H9 (cell line): ENCODE data around the gene UNC80. TPM values are rescaled to one million over a fixed set of nuclear protein-coding genes. Genes with fewer than 3 reads are reported as not detected.

ENCODE experiments used
- DNase-seq: peaks from one replicate; pipeline ENCODE4 v3.0.0-alpha.2; 2017
- H2AFZ ChIP-seq: one replicate; pipeline ENCODE4 v1.6.1; 2013; ENCODE audit warnings: mild to moderate bottlenecking, low read length, control low read depth, moderate library complexity
- H2AK5ac ChIP-seq: 2 replicates; pipeline ENCODE4 v1.6.1; 2013; ENCODE audit warnings: low read length, control low read depth, mixed read lengths; ENCODE audit not compliant: insufficient read length
- H2BK120ac ChIP-seq: one replicate; pipeline ENCODE4 v1.6.1; 2013; ENCODE audit warnings: low read depth, mild to moderate bottlenecking, low read length, control low read depth, inconsistent platforms; ENCODE audit not compliant: poor library complexity, severe bottlenecking
- H2BK12ac ChIP-seq: 2 replicates; pipeline ENCODE4 v1.6.1; 2013; ENCODE audit warnings: low read length, control low read depth, mixed read lengths, low read depth; ENCODE audit not compliant: insufficient read length
- H2BK15ac ChIP-seq: 2 replicates; pipeline ENCODE4 v1.6.1; 2013; ENCODE audit warnings: low read depth, low read length, control low read depth
- H2BK20ac ChIP-seq: one replicate; pipeline ENCODE4 v1.6.1; 2013; ENCODE audit warnings: low read depth, mild to moderate bottlenecking, low read length, control low read depth, inconsistent platforms; ENCODE audit not compliant: poor library complexity, severe bottlenecking
- H2BK5ac ChIP-seq: 2 replicates; pipeline ENCODE4 v1.6.1; 2013; ENCODE audit warnings: low read length, control low read depth, mixed read lengths; ENCODE audit not compliant: insufficient read length
- H3K14ac ChIP-seq: 2 replicates; pipeline ENCODE4 v1.6.1; 2013; ENCODE audit warnings: low read length, control low read depth; ENCODE audit not compliant: insufficient read depth
- H3K18ac ChIP-seq: 2 replicates; pipeline ENCODE4 v1.6.1; 2013; ENCODE audit warnings: low read depth, mild to moderate bottlenecking, mixed read lengths, low read length, control low read depth; ENCODE audit not compliant: insufficient read length
- H3K23ac ChIP-seq: 2 replicates; pipeline ENCODE4 v1.6.1; 2013; ENCODE audit warnings: low read length, control low read depth, mixed read lengths, low read depth; ENCODE audit not compliant: insufficient read length
- H3K23me2 ChIP-seq: 2 replicates; pipeline ENCODE4 v1.6.1; 2013; ENCODE audit warnings: low read depth, mild to moderate bottlenecking, mixed read lengths, low read length, control low read depth; ENCODE audit not compliant: insufficient read length, poor library complexity, severe bottlenecking
- H3K27ac ChIP-seq: 2 replicates; pipeline ENCODE4 v1.5.1; 2013; ENCODE audit warnings: low read length, control low read depth, mixed read lengths, low read depth; ENCODE audit not compliant: insufficient read length
- H3K27me3 ChIP-seq: 2 replicates; pipeline ENCODE4 v1.6.1; 2013; ENCODE audit warnings: low read length, control low read depth, inconsistent platforms; ENCODE audit not compliant: insufficient read depth
- H3K4ac ChIP-seq: 2 replicates; pipeline ENCODE4 v1.6.1; 2013; ENCODE audit warnings: low read depth, mild to moderate bottlenecking, control low read depth, inconsistent platforms, low read length, moderate library complexity
- H3K4me1 ChIP-seq: 2 replicates; pipeline ENCODE4 v1.6.1; 2013; ENCODE audit warnings: low read length, control low read depth, inconsistent platforms; ENCODE audit not compliant: insufficient read depth
- H3K4me2 ChIP-seq: 2 replicates; pipeline ENCODE4 v1.6.1; 2013; ENCODE audit warnings: low read length, control low read depth, mixed read lengths; ENCODE audit not compliant: insufficient read length, insufficient read depth
- H3K56ac ChIP-seq: 2 replicates; pipeline ENCODE4 v1.6.1; 2013; ENCODE audit warnings: low read depth, mild to moderate bottlenecking, mixed read lengths, low read length, control low read depth; ENCODE audit not compliant: insufficient read length
- H3K79me1 ChIP-seq: 2 replicates; pipeline ENCODE4 v1.6.1; 2013; ENCODE audit warnings: low read depth, mild to moderate bottlenecking, moderate library complexity, low read length, control low read depth, inconsistent platforms; ENCODE audit not compliant: insufficient read depth, poor library complexity, severe bottlenecking
- H3K79me2 ChIP-seq: 2 replicates; pipeline ENCODE4 v1.6.1; 2013; ENCODE audit warnings: low read length, control low read depth, inconsistent platforms; ENCODE audit not compliant: insufficient read depth
- H3K9ac ChIP-seq: 2 replicates; pipeline ENCODE4 v1.6.1; 2013; ENCODE audit warnings: low read length, control low read depth, mixed read lengths; ENCODE audit not compliant: insufficient read length; ENCODE audit errors: extremely low read depth
- H3K9me3 ChIP-seq: one replicate; pipeline ENCODE4 v1.6.1; 2013; ENCODE audit warnings: low read depth, low read length, inconsistent platforms; ENCODE audit not compliant: control insufficient read depth
- H3T11ph ChIP-seq: one replicate; pipeline ENCODE4 v1.6.1; 2013; ENCODE audit warnings: mild to moderate bottlenecking, low read length, control low read depth, inconsistent platforms
- H4K20me1 ChIP-seq: one replicate; pipeline ENCODE4 v1.6.1; 2013; ENCODE audit not compliant: control insufficient read depth, insufficient read length, insufficient read depth
- H4K5ac ChIP-seq: 2 replicates; pipeline ENCODE4 v1.6.1; 2013; ENCODE audit warnings: low read depth, mild to moderate bottlenecking, mixed read lengths, low read length, control low read depth; ENCODE audit not compliant: insufficient read length
- H4K8ac ChIP-seq: replicated peaks from 2 replicates; pipeline ENCODE4 v1.6.1; 2013; ENCODE audit warnings: low read length, control low read depth, mixed read lengths, low read depth; ENCODE audit not compliant: insufficient read length
- H4K91ac ChIP-seq: 2 replicates; pipeline ENCODE4 v1.6.1; 2013; ENCODE audit warnings: low read depth, mild to moderate bottlenecking, moderate library complexity, mixed read lengths, low read length, control low read depth; ENCODE audit not compliant: insufficient read length
- H3K27ac Mint-ChIP-seq, 3 experiments: 2 replicates in 2 of 3; 3 replicates in 1 of 3; pipeline ENCODE4 v1.8.0; 2020 to 2021; ENCODE audit warnings: mixed read lengths in 3 of 3, mild to moderate bottlenecking in 1 of 3, moderate library complexity in 1 of 3
- H3K27me3 Mint-ChIP-seq: 2 replicates; pipeline ENCODE4 v1.8.0; 2021; ENCODE audit warnings: low read depth, mild to moderate bottlenecking, moderate library complexity, mixed read lengths
- H3K36me3 Mint-ChIP-seq, 3 experiments: 2 replicates in 2 of 3; 3 replicates in 1 of 3; pipeline ENCODE4 v1.8.0; 2020 to 2021; ENCODE audit warnings: low read depth in 3 of 3, mixed read lengths in 3 of 3; ENCODE audit not compliant: insufficient read depth in 1 of 3
- H3K4me1 Mint-ChIP-seq, 2 experiments: 2 replicates each; pipeline ENCODE4 v1.8.0; 2020; ENCODE audit warnings: mixed read lengths in 2 of 2
- H3K4me3 Mint-ChIP-seq, 2 experiments: 2 replicates in 1 of 2; 3 replicates in 1 of 2; pipeline ENCODE4 v1.8.0; 2020 to 2021; ENCODE audit warnings: mild to moderate bottlenecking in 2 of 2, mixed read lengths in 2 of 2, moderate library complexity in 1 of 2
- H3K9me3 Mint-ChIP-seq, 2 experiments: 2 replicates in 1 of 2; 3 replicates in 1 of 2; pipeline ENCODE4 v1.8.0; 2020; ENCODE audit warnings: mild to moderate bottlenecking in 2 of 2, mixed read lengths in 2 of 2, moderate library complexity in 1 of 2
- WGBS: extraction: QIAGEN DNeasy Blood & Tissue Kit; methylation state at CpG from one replicate; pipeline ENCODE4 v1.1.7; 2013; ENCODE audit warnings: missing lambda C conversion rate, low lambda C conversion rate, mixed read lengths; ENCODE audit not compliant: insufficient read length; ENCODE audit errors: extremely low coverage; 5-methylcytosine and 5-hydroxymethylcytosine counted together
- total RNA-seq: library from RNA; stranded (reverse); gene quantifications from 2 replicates; pipeline ENCODE4 v1.2.1, GENCODE V29; 2021
- TF ChIP-seq, protein P1 (sequence below): fragments of 200-600 bp; sonication (generic); conservative IDR thresholded peaks from 3 replicates; pipeline ENCODE4 v1.8.0; 2021; ENCODE audit warnings: antibody characterized with exemption, mild to moderate bottlenecking

UNC80 gene
- total RNA-seq, 1 experiment from 2014 or later: 0.52 TPM

DNA sequence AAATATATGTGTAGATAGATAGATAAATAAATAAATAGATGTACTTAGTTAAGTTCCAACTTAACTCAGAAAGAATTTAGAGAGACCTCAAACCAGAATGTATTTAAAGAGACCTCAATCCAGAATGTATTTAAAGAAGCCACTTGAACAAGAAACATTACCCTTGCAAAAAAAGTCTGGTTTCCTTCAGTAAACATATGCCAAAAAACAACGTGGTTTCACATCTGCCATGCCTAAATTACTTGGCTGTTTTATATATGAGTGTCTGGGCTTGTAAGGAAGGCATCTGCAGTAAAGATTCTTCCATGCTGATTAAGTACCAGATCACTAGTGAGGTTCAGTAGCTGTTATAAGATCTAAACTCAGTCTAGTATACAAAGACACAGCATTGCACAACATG is 201.7 kb downstream of the UNC80 start:
- no peak overlapping the region for H3K4me2 ChIP-seq
- WGBS: no CpG with 5 or more reads among the region's 1 CpG
- DNase-seq: no peak

More for the DNA sequence above, 201.7 kb downstream of the UNC80 start:
- H3K9me3 Mint-ChIP-seq: no peaks in the 10 kb centered on the region
- Histone ChIP-seq H3K56ac (no peak overlapping the region), H3K79me2 (no peaks in the 10 kb centered on the region), H4K91ac (no peak overlapping the region), H3K9me3 (no peaks in the 10 kb centered on the region), H3K18ac (no peak overlapping the region), H3K4ac (no peak overlapping the region), H2BK20ac (no peak overlapping the region), H2AFZ (no peak overlapping the region), H4K20me1 (no peaks in the 10 kb centered on the region), H3K79me1 (no peaks in the 10 kb centered on the region), H4K5ac (no peak overlapping the region), H3K14ac (no peak overlapping the region), H3K27me3 (no peaks in the 10 kb centered on the region), H3K23ac (no peak overlapping the region), H2BK120ac (no peak overlapping the region), H3K23me2 (no peaks in the 10 kb centered on the region), H3T11ph (no peak overlapping the region), H2BK15ac (no peak overlapping the region), H2BK12ac (no peak overlapping the region), H3K4me1 (no peaks in the 10 kb centered on the region), H2AK5ac (no peak overlapping the region), H3K9ac (no peak overlapping the region), H3K27ac (no peak overlapping the region), H4K8ac (no peak overlapping the region), H2BK5ac (no peak overlapping the region)
- no peaks in the 10 kb centered on the region for H3K36me3 Mint-ChIP-seq
- H3K27ac Mint-ChIP-seq: no peak overlapping the region
- H3K4me1 Mint-ChIP-seq: no peaks in the 10 kb centered on the region
- TF ChIP-seq, protein P1, sequence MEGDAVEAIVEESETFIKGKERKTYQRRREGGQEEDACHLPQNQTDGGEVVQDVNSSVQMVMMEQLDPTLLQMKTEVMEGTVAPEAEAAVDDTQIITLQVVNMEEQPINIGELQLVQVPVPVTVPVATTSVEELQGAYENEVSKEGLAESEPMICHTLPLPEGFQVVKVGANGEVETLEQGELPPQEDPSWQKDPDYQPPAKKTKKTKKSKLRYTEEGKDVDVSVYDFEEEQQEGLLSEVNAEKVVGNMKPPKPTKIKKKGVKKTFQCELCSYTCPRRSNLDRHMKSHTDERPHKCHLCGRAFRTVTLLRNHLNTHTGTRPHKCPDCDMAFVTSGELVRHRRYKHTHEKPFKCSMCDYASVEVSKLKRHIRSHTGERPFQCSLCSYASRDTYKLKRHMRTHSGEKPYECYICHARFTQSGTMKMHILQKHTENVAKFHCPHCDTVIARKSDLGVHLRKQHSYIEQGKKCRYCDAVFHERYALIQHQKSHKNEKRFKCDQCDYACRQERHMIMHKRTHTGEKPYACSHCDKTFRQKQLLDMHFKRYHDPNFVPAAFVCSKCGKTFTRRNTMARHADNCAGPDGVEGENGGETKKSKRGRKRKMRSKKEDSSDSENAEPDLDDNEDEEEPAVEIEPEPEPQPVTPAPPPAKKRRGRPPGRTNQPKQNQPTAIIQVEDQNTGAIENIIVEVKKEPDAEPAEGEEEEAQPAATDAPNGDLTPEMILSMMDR: no peak
- H3K4me3 Mint-ChIP-seq: no peak overlapping the region
- H3K27me3 Mint-ChIP-seq: peaks cover 13% of the 10 kb centered on the region
